WERI-Rb-1 (cell line): ENCODE results near the gene GLIS1.

Experiments used
- DNase-seq: peaks from one replicate; pipeline ENCODE4 v3.0.0-alpha.2; 2020
- H3K27ac ChIP-seq: fragments of 250-450 bp; sonication (Bioruptor Pico); 2 replicates; pipeline ENCODE4 v1.5.1; 2020; ENCODE audit warnings: mild to moderate bottlenecking, moderate library complexity
- H3K27me3 ChIP-seq: fragments of 250-450 bp; sonication (Bioruptor Pico); 2 replicates; pipeline ENCODE4 v1.5.1; 2021; ENCODE audit warnings: mild to moderate bottlenecking, low read depth, moderate library complexity; ENCODE audit not compliant: insufficient read depth, severe bottlenecking
- H3K36me3 ChIP-seq: fragments of 250-450 bp; sonication (Bioruptor Pico); 2 replicates; pipeline ENCODE4 v1.5.1; 2020; ENCODE audit warnings: mild to moderate bottlenecking, moderate library complexity
- H3K4me3 ChIP-seq: 2 replicates; pipeline ENCODE4 v1.5.1; 2011; ENCODE audit warnings: low read depth, mild to moderate bottlenecking, control low read depth, low read length
- H3K9me3 ChIP-seq: fragments of 250-450 bp; sonication (Bioruptor Pico); 2 replicates; pipeline ENCODE4 v1.5.1; 2021; ENCODE audit warnings: mild to moderate bottlenecking, moderate library complexity; ENCODE audit not compliant: severe bottlenecking
- CTCF ChIP-seq: IDR thresholded peaks from 2 replicates; pipeline ENCODE4 v1.5.1; 2011; ENCODE audit warnings: low read depth, mild to moderate bottlenecking, control low read depth, inconsistent platforms, low read length

The GLIS1 gene

DNA sequence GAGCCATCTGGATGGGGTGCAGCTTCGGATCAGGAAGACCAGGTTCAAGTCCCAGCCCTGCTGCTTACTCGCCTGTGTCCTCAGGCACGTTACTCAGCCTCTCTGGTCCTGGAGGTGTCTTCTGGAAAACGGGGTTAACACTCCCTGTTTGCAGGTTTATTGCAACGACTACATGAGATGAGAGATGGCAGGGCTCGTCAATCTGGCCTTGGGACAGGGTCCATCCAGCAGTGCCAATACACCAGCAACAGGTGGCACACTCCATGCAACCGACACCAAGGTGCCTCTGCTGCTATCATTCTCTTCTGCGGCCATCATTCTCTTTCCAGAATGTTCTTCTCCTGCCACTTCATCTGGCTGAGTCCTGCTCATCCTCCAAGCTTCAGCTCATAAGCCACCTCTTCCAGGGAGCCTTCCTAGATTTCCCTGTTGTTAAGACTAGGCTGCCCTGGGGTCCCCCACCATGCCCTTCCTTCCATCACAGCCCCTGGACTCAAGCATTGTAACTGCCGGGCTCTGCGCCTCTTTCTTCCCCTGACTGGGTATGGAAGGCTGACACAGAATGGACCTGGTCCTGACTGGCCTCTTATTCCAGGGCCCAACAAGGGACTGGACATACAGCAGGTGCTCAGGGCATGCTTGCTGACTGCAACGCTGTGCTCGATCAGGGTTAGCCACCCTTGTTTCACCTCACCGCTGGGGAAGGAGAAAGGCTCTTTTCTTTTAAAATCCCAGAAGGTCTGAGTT is 192.4 kb downstream of the GLIS1 start:
- Histone ChIP-seq H3K4me3 (no peak overlapping the region), H3K9me3 (no peaks in the 10 kb centered on the region), H3K36me3 (no peaks in the 10 kb centered on the region), H3K27ac (no peak overlapping the region), H3K27me3 (no peaks in the 10 kb centered on the region)
- TF ChIP-seq CTCF: no peak
- DNase-seq: peak; percentile 2

DNA sequence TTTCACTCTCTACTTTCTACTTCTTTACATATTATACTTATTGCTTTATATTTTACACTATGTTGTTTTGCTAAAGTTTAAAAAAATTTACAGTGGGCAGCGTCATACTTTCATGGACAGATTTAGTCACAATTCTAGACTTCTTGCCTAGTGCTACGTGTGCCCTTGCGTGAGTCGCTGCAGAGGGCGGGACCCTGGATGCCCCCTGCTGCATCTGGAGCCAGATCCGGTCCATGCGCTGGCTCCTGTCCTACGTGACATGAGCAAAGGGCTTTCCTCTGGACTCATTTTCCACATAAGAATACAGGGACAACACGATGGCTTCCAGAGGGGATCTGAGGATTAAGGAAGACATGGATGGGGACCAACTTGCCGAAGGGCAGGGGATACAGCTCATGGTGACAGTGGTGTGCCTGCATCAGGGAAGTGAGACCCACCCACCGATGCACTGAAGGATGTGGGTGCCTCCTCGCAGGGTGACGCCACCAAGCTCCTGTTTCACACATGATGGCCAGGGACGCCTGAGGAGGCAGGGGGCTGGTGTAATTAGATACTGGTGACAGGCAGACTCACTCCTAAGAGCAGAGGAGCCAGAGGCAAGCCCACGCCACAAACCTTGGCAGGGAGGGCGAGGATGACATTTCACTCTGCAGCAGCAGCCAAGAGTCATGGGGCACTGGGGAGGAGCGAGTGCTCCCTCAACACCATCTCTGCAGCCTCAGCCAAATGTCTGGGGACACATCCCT is 193.1 kb downstream of the GLIS1 start:
- Histone ChIP-seq H3K27ac (no peak overlapping the region), H3K9me3 (no peaks in the 10 kb centered on the region), H3K27me3 (no peaks in the 10 kb centered on the region), H3K36me3 (no peaks in the 10 kb centered on the region), H3K4me3 (no peak overlapping the region)
- no peak for TF ChIP-seq CTCF
- peak; percentile 4 for DNase-seq

DNA sequence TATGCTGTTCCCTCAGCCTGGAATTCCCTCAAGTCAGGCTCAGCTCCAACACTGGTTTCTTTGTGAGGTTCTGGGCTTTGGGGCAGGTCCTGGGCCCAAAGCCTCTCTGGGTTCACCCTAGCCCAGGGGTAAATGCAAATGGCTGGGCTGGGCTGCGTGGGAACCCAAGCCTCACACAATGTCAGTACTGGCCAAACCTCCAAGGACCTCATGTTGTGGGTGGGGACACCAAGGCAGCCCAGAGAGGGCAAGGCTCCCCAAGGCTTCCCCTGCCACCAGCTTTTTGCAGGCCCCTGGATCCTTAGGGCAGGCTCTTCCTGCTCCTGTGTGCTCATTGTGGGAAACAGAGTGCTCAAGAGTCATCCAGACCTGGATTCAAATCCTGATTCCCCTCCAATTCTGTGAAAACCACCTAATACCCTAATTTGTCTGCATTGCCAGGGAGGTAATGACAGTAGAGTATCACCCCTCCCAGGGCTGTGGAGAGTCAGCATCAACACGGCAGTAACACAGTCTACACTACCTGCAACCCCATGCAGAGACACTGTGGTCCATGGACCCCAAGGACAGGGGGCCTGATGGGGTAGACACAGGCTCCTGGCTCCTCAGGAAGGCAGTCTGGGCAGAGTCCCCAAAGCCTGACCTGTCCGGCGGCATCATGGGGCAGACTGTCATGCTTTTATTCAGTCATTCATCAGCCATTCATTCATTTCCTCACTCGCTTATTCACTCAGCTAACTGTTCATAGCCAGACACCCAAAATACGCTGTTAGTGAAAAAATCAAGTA is 194.0 kb downstream of the GLIS1 start:
- no peak for TF ChIP-seq CTCF
- Histone ChIP-seq H3K36me3 (no peaks in the 10 kb centered on the region), H3K4me3 (no peak overlapping the region), H3K27ac (no peak overlapping the region), H3K27me3 (no peaks in the 10 kb centered on the region), H3K9me3 (no peaks in the 10 kb centered on the region)
- DNase-seq: peak; percentile 1

DNA sequence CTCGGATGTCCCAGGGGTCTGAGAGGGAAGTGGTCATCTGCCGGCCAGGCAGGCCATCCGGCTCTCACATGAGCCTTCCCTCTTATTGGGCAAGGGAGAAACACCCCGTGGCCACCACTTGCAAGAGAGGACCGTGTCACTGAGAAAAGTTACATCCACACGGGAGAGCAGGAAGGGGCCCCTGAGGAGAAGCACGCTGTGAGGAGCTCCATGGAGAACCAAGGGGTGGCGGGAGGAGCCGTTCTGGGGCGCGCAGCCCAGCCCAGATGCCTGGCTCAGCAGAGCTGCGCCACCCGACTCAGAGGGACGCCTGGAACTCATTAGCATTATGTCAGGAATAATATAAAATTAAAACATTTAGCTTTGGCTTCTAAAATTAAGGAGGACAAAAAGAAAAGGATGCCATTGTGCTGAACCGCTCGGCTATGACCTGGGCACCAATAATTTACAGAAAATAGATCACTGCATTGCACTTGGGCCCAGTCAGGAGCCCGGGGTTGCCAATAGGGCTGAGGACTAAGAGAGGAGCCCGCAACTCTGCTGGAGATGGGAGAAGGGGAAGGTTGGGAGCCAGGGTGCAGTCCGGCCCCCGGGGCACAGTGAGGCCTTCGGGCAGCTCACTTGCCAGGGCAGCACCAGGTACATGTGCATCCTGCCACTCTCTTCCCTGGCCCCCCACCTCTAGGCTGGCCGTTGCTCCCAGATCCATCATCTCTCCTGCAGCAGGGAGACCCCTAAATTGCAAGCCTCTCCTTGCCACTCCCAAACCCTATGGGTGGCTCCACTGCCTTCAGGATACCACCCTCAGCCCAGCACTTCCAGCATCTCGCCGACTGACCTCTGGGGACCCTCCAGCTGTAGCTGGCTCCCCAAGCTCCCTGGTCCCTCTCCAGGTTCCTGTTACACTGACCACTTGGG is 194.9 kb downstream of the GLIS1 start:
- DNase-seq: no peak
- Histone ChIP-seq H3K27ac (no peak overlapping the region), H3K4me3 (no peak overlapping the region), H3K27me3 (no peaks in the 10 kb centered on the region), H3K36me3 (no peaks in the 10 kb centered on the region), H3K9me3 (no peaks in the 10 kb centered on the region)
- TF ChIP-seq CTCF: no peak

DNA sequence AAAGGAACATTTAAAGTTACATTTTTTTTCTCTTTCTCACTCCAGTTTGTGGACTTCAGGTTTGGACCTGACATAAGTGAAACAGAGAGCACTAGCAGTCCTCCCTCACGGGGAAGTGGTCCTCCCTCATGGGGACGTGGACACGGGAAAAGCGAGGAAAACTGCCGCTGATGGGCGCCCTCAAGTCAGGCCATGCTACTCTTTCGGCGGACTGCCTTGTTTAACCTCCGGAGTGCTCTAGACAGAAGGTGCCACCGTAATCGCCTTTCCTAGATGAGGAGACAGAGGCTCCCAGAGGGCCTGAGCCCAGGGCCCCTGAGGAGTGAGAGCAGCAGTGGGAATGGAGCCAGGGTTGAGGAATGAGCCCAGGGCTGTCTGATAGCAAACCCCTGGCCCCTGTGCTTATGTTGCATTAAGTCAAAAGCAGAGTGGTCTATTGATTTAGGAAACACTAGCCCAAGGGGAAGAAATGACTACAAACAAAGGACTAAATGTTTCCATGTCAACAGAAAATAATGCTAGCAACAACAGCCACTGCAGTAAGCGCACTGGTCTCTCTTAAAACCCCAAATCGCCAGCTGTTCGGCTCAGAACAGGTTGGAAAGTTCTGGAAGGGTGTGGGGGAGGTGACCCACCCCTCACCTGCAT is 195.7 kb downstream of the GLIS1 start:
- H3K36me3 ChIP-seq: no peaks in the 10 kb centered on the region
- no peak overlapping the region for H3K4me3 ChIP-seq
- DNase-seq: peak; percentile 59
- no peak for TF ChIP-seq CTCF
- H3K27ac ChIP-seq: no peak overlapping the region
- H3K27me3 ChIP-seq: no peaks in the 10 kb centered on the region
- H3K9me3 ChIP-seq: no peaks in the 10 kb centered on the region
